Suprapubic skin (tissue), 4 donors: ENCODE measurements around the gene IGFBP2.

Source experiments
- EP300 ChIP-seq: sonication (generic); formaldehyde crosslinking; IDR thresholded peaks from one replicate; pipeline ENCODE4 v1.6.1; 2017; ENCODE audit warnings: antibody characterized with exemption
- POLR2A ChIP-seq, 2 donors: fragments of 450-650 bp; IDR thresholded peaks; one replicate each; pipeline ENCODE4 v1.6.1; 2017; ENCODE audit warnings: antibody characterized with exemption in 2 of 2, mild to moderate bottlenecking in 2 of 2, moderate library complexity in 2 of 2
- POLR2AphosphoS5 ChIP-seq, 3 donors: sonication (generic); formaldehyde crosslinking; IDR thresholded peaks; one replicate each; pipeline ENCODE4 v1.6.1; 2017; ENCODE audit warnings: antibody characterized with exemption in 3 of 3
- TF ChIP-seq, protein P1 (sequence below), 2 donors: fragments of 200-600 bp in 1 of 2; fragments of 450-650 bp in 1 of 2; sonication (generic) in 1 of 2; IDR thresholded peaks; one replicate each; pipeline ENCODE4 v1.5.1; 2016 to 2019; ENCODE audit warnings: antibody characterized with exemption in 2 of 2, mild to moderate bottlenecking in 1 of 2, moderate library complexity in 1 of 2

DNA sequence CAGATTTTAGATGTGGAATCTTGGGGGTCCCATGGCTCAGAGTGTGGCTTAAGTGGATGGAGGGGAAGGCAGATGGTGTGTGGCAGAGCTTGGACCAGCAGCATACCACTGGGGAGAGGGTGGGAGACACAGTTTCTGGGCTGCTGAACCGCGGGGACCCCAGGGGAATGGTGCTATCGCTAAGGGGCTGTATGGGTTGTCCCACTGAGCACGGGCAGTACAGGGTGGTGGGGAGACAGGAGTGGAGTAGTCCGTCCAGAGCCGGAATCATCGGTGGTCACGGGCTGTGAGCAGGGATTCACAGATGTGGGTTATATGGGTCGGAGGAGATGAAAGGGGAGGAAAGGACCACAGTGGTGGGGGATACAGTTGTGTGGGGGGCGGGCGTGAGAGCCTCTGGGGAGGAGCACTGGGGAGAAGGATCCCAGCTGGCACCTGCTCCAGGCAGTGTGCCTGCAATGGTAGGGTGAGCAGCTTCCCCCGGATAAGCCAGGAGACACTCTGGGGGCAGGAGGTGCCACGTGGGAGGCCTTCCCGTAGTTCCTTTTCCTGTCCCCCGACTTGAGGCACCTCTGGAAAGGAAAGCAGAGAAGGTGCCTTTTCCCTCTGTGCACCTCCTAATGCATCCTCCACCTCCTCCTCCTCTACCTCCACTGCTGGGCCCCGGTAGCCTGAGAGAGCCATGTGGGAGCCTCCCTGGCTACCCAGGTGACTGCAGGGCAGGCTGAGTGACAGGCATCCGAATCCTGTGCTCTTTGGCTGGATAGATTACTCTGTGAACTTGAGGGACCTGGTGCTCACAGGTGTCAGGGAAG is 37.3 kb downstream of the IGFBP2 start:
- TF ChIP-seq POLR2A (IDR thresholded peaks at IDR 0.05), result no peak
- TF ChIP-seq, protein P1, sequence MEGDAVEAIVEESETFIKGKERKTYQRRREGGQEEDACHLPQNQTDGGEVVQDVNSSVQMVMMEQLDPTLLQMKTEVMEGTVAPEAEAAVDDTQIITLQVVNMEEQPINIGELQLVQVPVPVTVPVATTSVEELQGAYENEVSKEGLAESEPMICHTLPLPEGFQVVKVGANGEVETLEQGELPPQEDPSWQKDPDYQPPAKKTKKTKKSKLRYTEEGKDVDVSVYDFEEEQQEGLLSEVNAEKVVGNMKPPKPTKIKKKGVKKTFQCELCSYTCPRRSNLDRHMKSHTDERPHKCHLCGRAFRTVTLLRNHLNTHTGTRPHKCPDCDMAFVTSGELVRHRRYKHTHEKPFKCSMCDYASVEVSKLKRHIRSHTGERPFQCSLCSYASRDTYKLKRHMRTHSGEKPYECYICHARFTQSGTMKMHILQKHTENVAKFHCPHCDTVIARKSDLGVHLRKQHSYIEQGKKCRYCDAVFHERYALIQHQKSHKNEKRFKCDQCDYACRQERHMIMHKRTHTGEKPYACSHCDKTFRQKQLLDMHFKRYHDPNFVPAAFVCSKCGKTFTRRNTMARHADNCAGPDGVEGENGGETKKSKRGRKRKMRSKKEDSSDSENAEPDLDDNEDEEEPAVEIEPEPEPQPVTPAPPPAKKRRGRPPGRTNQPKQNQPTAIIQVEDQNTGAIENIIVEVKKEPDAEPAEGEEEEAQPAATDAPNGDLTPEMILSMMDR (IDR thresholded peaks at IDR 0.05), result no peak
- no peak for TF ChIP-seq EP300
- TF ChIP-seq POLR2AphosphoS5 (IDR thresholded peaks at IDR 0.05), result no peak
